HFFc6 (cell line): Measurements from ENCODE around the gene NPNT. TPM values are rescaled to one million over a fixed set of nuclear protein-coding genes. Genes with fewer than 3 reads are reported as not detected.
A peak's percentile ranks its signal among the peaks of the same experiment; 100 is the strongest.

ENCODE experiments used
- DNase-seq: peaks from one replicate; pipeline ENCODE4 v3.0.0-alpha.2; 2018
- H3K27ac Mint-ChIP-seq: 2 replicates; pipeline ENCODE4 v1.8.0; 2020; ENCODE audit warnings: mild to moderate bottlenecking, mixed read lengths
- H3K27me3 Mint-ChIP-seq: 2 replicates; pipeline ENCODE4 v1.8.0; 2021; ENCODE audit warnings: mild to moderate bottlenecking, moderate library complexity, mixed read lengths; ENCODE audit not compliant: insufficient read depth
- H3K36me3 Mint-ChIP-seq: 2 replicates; pipeline ENCODE4 v1.8.0; 2021; ENCODE audit warnings: low read depth, mixed read lengths
- H3K4me1 Mint-ChIP-seq: 2 replicates; pipeline ENCODE4 v1.8.0; 2020; ENCODE audit warnings: low read depth, mixed read lengths
- H3K4me3 Mint-ChIP-seq: 2 replicates; pipeline ENCODE4 v1.8.0; 2020; ENCODE audit warnings: mild to moderate bottlenecking, moderate library complexity, mixed read lengths
- H3K9me3 Mint-ChIP-seq: 2 replicates; pipeline ENCODE4 v1.8.0; 2020; ENCODE audit warnings: mild to moderate bottlenecking, mixed read lengths
- total RNA-seq, 6 experiments: library from RNA; stranded (reverse); fragmentation: NEBNext Ultra II Directional; extraction: Animal tissue kit (Norgen Biotek cat#: 25700); gene quantifications; 2 replicates in 1 of 6; 3 replicates in 5 of 6; pipeline ENCODE4 v1.2.3, GENCODE V29; 2021
- TF ChIP-seq, protein P1 (sequence below): fragments of 200-600 bp; sonication (generic); IDR thresholded peaks from 2 replicates; pipeline ENCODE4 v1.5.0; 2021; ENCODE audit warnings: antibody characterized with exemption, mild to moderate bottlenecking

NPNT gene
- total RNA-seq, 6 experiments from 2014 or later: not detected

DNA sequence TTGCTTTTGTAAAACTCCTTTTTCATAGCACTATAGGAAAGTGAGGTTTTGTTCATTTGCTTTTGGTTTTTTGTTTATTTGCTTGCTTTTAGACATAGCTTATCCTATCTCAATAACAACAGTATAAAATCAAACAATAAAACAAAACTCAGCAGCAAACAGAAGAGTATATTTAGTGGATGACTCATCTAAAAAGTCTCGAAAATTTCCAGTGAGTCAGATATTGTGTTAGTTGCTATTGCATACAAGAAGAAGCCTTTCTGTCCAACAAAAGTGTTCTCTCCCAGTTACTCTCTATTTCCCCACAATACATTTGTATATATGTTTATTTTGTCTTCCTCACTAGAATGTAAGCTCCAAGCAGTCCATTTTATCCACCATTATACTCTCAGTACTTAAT, 36.0 kb upstream of the NPNT start:
- H3K4me1 Mint-ChIP-seq: peaks cover 11% of the 10 kb centered on the region
- no peaks in the 10 kb centered on the region; the same call in 1 of the 2 replicates for H3K36me3 Mint-ChIP-seq
- TF ChIP-seq, protein P1, sequence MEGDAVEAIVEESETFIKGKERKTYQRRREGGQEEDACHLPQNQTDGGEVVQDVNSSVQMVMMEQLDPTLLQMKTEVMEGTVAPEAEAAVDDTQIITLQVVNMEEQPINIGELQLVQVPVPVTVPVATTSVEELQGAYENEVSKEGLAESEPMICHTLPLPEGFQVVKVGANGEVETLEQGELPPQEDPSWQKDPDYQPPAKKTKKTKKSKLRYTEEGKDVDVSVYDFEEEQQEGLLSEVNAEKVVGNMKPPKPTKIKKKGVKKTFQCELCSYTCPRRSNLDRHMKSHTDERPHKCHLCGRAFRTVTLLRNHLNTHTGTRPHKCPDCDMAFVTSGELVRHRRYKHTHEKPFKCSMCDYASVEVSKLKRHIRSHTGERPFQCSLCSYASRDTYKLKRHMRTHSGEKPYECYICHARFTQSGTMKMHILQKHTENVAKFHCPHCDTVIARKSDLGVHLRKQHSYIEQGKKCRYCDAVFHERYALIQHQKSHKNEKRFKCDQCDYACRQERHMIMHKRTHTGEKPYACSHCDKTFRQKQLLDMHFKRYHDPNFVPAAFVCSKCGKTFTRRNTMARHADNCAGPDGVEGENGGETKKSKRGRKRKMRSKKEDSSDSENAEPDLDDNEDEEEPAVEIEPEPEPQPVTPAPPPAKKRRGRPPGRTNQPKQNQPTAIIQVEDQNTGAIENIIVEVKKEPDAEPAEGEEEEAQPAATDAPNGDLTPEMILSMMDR: no peak
- H3K9me3 Mint-ChIP-seq: peaks cover 32% of the 10 kb centered on the region
- no peaks in the 10 kb centered on the region; the same call in 1 of the 2 replicates for H3K27me3 Mint-ChIP-seq
- H3K27ac Mint-ChIP-seq: peak overlapping the region; percentile 35; the same call in 1 of the 2 replicates
- no peak overlapping the region for H3K4me3 Mint-ChIP-seq
- peak; percentile 65 for DNase-seq

- H3K27ac Mint-ChIP-seq: no peak overlapping the region
- H3K4me3 Mint-ChIP-seq: no peak overlapping the region
- no peaks in the 10 kb centered on the region for H3K36me3 Mint-ChIP-seq
These were observed 24.3 kb upstream of the NPNT start for GRCh38 chr4:105870963-105871362.

DNA sequence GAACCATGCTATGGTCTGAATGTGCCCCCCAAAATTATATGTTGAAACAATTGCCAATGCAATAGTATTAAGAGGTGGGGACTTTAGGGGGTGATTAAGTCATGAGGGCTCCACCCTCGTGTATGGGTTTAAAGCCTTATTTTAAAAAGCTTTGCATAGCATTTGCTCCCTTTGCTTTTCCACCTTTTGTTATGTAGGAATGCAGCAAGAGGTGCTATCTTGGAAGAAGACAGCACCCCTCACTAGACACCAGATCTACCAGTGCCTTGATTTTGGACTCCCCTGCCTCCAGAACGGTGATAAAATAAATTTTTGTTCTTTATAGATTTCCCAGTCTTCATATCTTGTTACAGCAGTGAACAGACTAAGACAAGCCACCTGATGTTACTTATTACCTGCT, 23.3 kb upstream of the NPNT start:
- TF ChIP-seq, protein P1: no peak
- Mint-ChIP-seq H3K4me3 (no peak overlapping the region), H3K27me3 (peaks cover 3% of the 10 kb centered on the region), H3K36me3 (no peaks in the 10 kb centered on the region), H3K27ac (no peak overlapping the region), H3K4me1 (no peaks in the 10 kb centered on the region; the same call in 1 of the 2 replicates), H3K9me3 (no peaks in the 10 kb centered on the region)
- no peak for DNase-seq

More at GRCh38 chr4:105870963-105871362, 24.3 kb upstream of the NPNT start:
- TF ChIP-seq, protein P1: no peak
- Mint-ChIP-seq H3K27me3 (peaks cover 3% of the 10 kb centered on the region), H3K4me1 (no peaks in the 10 kb centered on the region; the same call in 1 of the 2 replicates), H3K9me3 (no peaks in the 10 kb centered on the region)
- no peak for DNase-seq

- Mint-ChIP-seq H3K4me1 (no peaks in the 10 kb centered on the region; the same call in 1 of the 2 replicates), H3K27ac (no peak overlapping the region), H3K27me3 (no peaks in the 10 kb centered on the region; the same call in 1 of the 2 replicates), H3K9me3 (no peaks in the 10 kb centered on the region), H3K4me3 (no peak overlapping the region), H3K36me3 (no peaks in the 10 kb centered on the region)
- TF ChIP-seq, protein P1: no peak
- DNase-seq: no peak
These were observed 20.0 kb upstream of the NPNT start for GRCh38 chr4:105875233-105875632.

GRCh38 chr4:105878668-105879067, 16.6 kb upstream of the NPNT start:
- H3K36me3 Mint-ChIP-seq: no peaks in the 10 kb centered on the region
- H3K27ac Mint-ChIP-seq: no peak overlapping the region
- no peak for DNase-seq
- no peaks in the 10 kb centered on the region; the same call in 1 of the 2 replicates for H3K4me1 Mint-ChIP-seq
- TF ChIP-seq, protein P1: no peak
- H3K27me3 Mint-ChIP-seq: peaks cover 4% of the 10 kb centered on the region; the same call in 1 of the 2 replicates
- H3K9me3 Mint-ChIP-seq: no peaks in the 10 kb centered on the region
- H3K4me3 Mint-ChIP-seq: no peak overlapping the region

GRCh38 chr4:105887508-105887907, 7.8 kb upstream of the NPNT start:
- Mint-ChIP-seq H3K36me3 (no peaks in the 10 kb centered on the region), H3K9me3 (no peaks in the 10 kb centered on the region), H3K27ac (no peak overlapping the region), H3K27me3 (no peaks in the 10 kb centered on the region; the same call in none of the 2 replicates), H3K4me1 (no peaks in the 10 kb centered on the region), H3K4me3 (no peak overlapping the region)
- no peak for DNase-seq
- TF ChIP-seq, protein P1: no peak
